Stimulated activated CD4-positive, alpha-beta T cell treated with anti-CD3 and anti-CD28 coated beads, Interleukin-2, amount 100 ng/mL, for 24 hours (primary cell): ENCODE measurements around the gene MOK.
A peak's percentile ranks its signal among the peaks of the same experiment; 100 is the strongest.

Experiments used
- DNase-seq, 2 donors: peaks; one replicate each; pipeline ENCODE4 v3.0.0-alpha.2; 2020

The MOK gene

GRCh38 chr14:102197317-102197853 is 107.6 kb downstream of the MOK start:
- no peak for DNase-seq

GRCh38 chr14:102196902-102197230 is 108.1 kb downstream of the MOK start:
- no peak for DNase-seq

- no peak for DNase-seq
Observed at GRCh38 chr14:102196039-102196901, 108.7 kb downstream of the MOK start.

GRCh38 chr14:102195446-102195845 is 109.5 kb downstream of the MOK start:
- no peak for DNase-seq

- no peak for DNase-seq
Observed at GRCh38 chr14:102194856-102195255, 110.1 kb downstream of the MOK start.

- no peak for DNase-seq
Observed at GRCh38 chr14:102192840-102193502, 112.0 kb downstream of the MOK start.

GRCh38 chr14:102189874-102190273 is 115.1 kb downstream of the MOK start:
- DNase-seq, result no peak

- no peak for DNase-seq
Observed at GRCh38 chr14:102188187-102188586, 116.8 kb downstream of the MOK start.

GRCh38 chr14:102187568-102188001 is 117.4 kb downstream of the MOK start:
- DNase-seq, result no peak

- no peak for DNase-seq
Observed at GRCh38 chr14:102187044-102187443, 117.9 kb downstream of the MOK start.

GRCh38 chr14:102185360-102185759 is 119.6 kb downstream of the MOK start:
- no peak for DNase-seq

GRCh38 chr14:102184316-102185035 is 120.5 kb downstream of the MOK start:
- DNase-seq, result peak in 1 of 2 donors; percentile 18

GRCh38 chr14:102183886-102184285 is 121.1 kb downstream of the MOK start:
- no peak for DNase-seq

GRCh38 chr14:102182936-102183619 is 121.9 kb downstream of the MOK start:
- DNase-seq, result no peak

GRCh38 chr14:102182190-102182589 is 122.8 kb downstream of the MOK start:
- no peak for DNase-seq

- no peak for DNase-seq
Observed at GRCh38 chr14:102181187-102181586, 123.8 kb downstream of the MOK start.

- DNase-seq, result no peak
Observed at GRCh38 chr14:102180248-102180998, 124.5 kb downstream of the MOK start.
